Loucy (cell line): Measurements from ENCODE around the gene USH1C.

Experiments
- CTCF ChIP-seq: fragments of 200-600 bp; sonication (generic); conservative IDR thresholded peaks from 2 replicates; pipeline ENCODE4 v1.5.1; 2014; ENCODE audit warnings: mild to moderate bottlenecking, antibody characterized with exemption, low read length
- EZH2phosphoT487 ChIP-seq: fragments of 200-600 bp; IDR thresholded peaks from 2 replicates; pipeline ENCODE4 v1.6.1; 2018; ENCODE audit warnings: antibody characterized with exemption, mild to moderate bottlenecking, moderate library complexity, borderline replicate concordance

- no peak for TF ChIP-seq CTCF
- TF ChIP-seq EZH2phosphoT487: no peak
These were observed 41.6 kb downstream of the USH1C start for GRCh38 chr11:17502630-17503029.
